SK-MEL-5 (cell line): ENCODE results near the gene LRRC40. TPM values are rescaled to one million over a fixed set of nuclear protein-coding genes. Genes with fewer than 3 reads are reported as not detected.
A peak's percentile ranks its signal among the peaks of the same experiment; 100 is the strongest.

ENCODE experiments used
- DNase-seq: peaks from one replicate; pipeline ENCODE4 v3.0.0-alpha.2; 2016; ENCODE audit warnings: low read depth, low spot score
- in situ Hi-C: cut with HindIII; loops from 2 replicates; pipeline ENCODE4 v1.10.0; 2016; ENCODE audit warnings: low sequenced_read_pairs, high pct_unique_total_duplicates, low pct_unique_long_range_greater_than_20kb
- polyA plus RNA-seq, 2 experiments: library from polyadenylated mRNA; depleted of rRNA; stranded (reverse); fragments of >200 nt; gene quantifications; 2 replicates each; pipeline ENCODE4 v1.2.3, GENCODE V29; 2015
- total RNA-seq: library from RNA; depleted of rRNA; stranded (reverse); fragments of >200 nt; shearing (Covaris generic); gene quantifications from 2 replicates; pipeline ENCODE4 v1.2.3, GENCODE V29; 2014; rRNA removed

Gene LRRC40
- 12.5 and 14.2 TPM in 2 replicates for total RNA-seq
- 8.6 and 10.6 TPM in 2 replicates for polyA plus RNA-seq (2015; cell fraction: cytosol; rRNA removed)
- 18.5 and 20.3 TPM in 2 replicates for polyA plus RNA-seq (2015; cell fraction: nucleus; rRNA removed)

DNA sequence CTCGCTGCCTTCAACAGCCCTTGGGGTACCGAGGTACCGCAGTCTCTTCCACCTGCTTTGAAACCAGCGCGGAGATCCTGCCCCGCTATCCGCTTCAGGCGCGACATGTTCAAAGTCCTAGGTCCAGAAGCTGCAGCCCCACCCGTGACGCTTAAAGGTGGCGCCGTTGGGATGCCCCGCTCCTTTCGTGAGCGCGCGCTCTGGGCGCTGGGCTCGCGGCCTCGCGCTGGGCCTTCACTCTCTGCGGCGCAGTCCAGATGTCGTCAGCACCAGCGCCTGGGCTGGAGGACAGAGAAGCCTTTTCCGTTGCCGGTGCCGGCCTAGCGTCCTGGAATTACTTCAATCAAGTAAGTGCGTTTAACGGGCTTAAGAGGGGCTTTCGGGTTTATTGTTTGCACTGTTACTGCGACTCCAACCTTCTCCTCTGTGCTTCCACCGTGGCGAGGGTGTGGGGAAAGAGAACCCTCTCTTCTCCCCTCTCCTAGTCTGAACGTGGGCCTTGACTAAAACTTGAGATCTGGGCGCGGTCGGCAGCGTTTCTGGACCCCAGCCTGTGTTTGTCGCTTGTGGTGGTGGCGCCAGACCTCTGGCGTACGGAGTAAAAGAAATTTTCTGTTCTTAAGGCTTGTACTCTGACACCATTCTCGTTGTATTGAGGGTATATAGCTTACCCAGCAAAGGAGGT is at the start of gene LRRC40:
LRRC40 (minus strand) TSS at position 146 of the 685 bp plus-strand sequence; CDS start at position 107, 39 bp downstream.
- DNase-seq, result peak; percentile 92
- in situ Hi-C loops, result no loop called here

DNA sequence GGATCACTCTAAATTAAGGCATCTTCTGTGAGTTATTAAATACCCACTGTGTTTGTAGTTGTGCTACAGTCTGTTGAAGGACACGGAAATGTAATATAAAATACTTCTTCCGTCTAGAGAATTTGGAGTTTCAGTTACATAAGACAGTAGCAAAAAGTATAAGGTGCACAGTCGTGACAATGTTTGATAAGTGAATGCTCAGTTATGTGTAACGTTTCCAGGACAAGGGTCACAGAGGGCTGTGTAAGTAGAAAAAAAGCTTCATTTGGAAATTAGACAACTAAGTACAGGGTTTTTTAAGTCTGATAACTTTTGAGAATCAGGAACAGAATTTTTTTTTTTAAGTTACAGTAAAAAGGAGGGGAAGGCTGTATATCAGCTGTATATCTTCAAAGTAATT is 43.4 kb upstream of the LRRC40 start:
- no peak for DNase-seq
- in situ Hi-C loops, result no loop called here

DNA sequence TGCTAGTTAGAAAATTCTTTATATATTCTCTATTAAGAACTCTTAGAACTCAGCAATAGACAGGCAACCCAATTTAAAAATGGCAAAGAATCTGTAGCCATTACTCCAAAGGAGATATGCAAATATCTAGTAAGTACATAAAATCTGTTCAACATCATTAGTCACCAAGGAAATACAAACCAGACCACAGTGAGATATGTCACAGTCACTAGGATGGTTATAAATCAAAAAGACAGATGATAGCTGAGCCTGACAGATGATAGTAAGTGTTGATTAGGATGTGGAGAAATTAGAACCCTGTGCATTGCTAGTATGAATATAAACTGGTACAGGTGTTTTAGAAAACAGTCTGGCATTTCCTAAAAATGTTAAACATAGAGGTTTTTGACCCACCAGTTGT is 42.4 kb upstream of the LRRC40 start:
- no peak for DNase-seq
- in situ Hi-C loops, result no loop called here

GRCh38 chr1:70247122-70247521 is 41.7 kb upstream of the LRRC40 start:
- no peak for DNase-seq
- in situ Hi-C loops, result no loop called here

DNA sequence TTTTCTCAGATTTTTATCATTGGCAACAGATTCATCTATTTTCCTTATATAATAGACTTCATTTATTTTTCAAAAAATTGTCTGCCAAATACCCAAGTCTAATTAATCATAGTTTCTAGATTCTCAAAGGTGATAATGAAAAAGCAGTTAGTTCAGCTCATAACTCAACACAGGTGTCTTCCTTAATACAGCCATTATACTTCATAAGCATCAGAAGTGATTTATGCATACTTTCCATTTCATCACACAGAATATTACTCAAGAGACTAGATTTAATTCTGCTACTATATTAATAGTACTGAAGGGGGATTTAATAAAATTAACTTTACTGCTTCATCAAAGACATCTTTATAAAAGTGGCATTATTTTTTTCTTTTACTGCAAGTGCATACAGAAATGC is 34.6 kb upstream of the LRRC40 start:
- no peak for DNase-seq
- in situ Hi-C loops, result no loop called here

DNA sequence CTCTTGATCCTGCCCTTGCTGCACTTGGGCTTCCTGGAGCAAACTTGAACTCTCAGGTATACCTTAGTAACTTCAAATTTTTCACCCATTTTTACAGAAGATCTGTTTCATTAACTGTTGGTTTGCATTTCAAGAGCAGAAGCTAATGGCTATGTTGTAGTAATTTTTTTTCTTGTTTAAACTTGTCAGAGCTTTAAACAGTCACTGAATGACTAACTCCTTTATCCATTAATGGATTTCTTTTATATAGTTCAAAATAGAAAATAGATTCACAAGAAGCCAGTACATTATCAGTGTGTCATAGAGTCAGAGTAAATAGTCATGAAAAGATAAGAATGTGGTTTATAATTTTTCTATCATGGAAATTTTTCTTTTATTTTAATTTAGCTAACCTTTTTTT is 29.4 kb upstream of the LRRC40 start:
- in situ Hi-C loops, result no loop called here
- DNase-seq, result no peak

DNA sequence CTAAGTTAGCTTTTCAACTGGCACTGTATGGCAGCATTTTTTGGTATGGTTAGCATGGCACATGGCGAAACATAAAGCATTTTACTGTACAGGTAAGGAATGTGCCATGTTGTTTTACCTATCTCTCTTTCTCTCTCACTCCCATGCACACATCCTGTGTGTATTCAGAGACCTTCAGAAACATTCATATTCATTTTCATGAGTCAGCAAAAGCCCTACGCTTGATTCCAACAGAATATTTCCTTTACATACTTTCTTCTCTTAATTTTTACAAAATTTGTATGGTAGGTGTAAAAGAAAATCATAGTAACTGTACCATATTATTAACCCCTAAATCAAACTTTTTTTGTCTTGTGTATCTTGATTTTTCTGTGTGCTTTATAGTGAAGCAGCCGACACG is 26.1 kb upstream of the LRRC40 start:
- in situ Hi-C loops, result no loop called here
- DNase-seq, result no peak

GRCh38 chr1:70228670-70229069 is 23.3 kb upstream of the LRRC40 start:
- in situ Hi-C loops, result no loop called here
- DNase-seq, result no peak

DNA sequence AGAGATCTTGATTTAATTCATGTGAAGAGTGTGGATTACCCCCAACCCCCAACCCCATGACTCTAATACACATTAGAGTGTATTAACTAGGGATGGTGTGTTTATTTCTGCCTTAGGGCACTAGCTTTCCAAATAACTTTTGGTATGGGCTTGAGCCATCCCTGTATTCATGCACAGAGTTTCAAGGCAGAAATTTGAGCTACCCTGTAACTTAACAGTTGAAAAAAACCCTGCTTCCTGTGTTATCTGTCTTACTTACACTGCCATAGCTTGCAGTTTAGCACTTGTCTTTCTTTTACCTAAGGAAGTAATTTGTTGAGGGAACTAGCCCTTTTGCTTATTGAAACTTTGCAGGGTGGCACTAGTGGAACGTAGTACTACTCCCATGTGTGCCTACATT is 22.1 kb upstream of the LRRC40 start:
- in situ Hi-C loops, result no loop called here
- DNase-seq, result no peak

DNA sequence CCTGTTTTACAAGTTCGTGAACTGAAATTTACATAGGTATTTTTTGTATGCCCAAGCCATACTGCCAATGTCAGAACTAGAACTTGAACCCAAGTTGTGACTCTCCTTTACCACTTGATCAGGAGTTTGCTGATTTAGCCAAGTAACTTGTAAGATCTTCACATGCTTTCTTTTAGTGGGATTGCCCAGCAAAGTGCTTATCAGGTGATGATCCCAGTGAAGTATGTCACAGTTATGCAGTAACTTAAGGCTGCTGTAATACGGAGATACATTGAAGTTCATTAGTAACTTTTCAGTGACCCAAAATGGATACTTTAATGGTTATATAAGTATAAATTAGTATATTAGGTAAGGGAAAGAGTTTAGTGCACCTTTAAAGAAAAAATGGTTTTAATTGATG is 19.6 kb upstream of the LRRC40 start:
- DNase-seq, result no peak
- in situ Hi-C loops, result no loop called here

DNA sequence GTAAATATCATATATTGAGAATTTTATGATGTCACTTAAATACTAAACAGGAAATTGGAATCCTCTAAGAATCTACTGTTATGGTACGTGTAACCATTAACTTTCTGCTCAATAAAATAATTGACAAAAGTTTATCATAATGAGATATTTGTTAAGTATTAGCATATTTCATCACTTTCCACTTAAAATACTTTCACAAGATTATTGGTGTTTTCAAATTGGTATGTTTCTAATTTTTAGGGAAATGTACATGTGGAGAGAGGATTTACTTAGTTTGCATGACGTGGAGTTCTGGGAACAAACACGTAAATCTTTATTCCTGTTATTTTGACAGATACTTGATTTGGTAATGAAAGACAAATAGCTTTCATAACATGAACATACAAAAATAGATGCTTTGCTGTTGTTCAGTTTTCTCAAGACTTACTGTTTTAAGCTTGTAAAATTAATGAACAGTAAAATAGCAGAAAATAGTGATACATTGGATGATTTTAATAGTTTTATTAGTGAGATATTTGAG is 17.4 kb upstream of the LRRC40 start:
- in situ Hi-C loops, result no loop called here
- DNase-seq, result no peak

DNA sequence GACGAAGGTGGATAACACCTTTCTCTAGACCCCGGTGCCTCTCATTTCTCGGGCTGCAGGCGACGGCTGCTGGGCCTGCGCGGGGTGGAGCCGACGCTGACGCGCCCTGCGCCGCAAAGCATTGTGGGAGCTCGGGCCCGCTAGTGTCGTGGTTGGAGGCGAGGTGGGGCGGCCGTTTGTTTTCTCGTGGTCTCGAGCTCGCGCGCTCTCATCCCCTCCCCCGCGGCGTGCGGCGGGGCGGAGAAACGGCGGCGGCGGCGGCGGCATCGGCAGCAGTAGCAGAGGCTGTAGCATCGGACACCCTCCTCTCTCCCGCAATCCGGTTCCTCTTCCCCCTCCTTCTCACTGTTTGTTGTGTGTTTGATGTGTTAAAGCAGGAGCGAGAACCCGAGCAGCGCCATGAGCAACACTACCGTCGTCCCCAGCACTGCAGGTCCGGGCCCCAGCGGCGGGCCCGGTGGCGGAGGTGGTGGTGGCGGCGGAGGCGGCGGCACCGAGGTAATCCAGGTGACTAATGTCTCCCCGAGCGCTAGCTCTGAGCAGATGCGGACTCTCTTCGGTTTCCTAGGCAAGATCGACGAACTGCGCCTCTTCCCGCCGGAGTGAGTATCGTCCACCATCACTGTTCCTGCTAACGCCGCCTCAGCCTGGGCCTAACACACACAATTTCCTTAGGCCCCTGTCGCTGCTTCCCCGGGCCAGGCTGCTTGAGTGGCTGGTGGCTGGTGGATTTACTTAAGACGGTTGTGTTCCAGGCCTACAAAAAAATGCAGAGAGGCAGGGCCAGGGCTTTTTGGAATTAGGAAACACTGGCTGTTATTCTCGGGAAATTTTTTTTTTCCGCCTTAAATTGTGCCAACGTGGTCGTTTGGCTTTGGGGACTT is 16.1 kb upstream of the LRRC40 start, which contains the start of gene SRSF11:
SRSF11 (plus strand) TSS at position 143 of the 884 bp plus-strand sequence; CDS start at position 400, 257 bp downstream.
- peak; percentile 92 for DNase-seq

DNA sequence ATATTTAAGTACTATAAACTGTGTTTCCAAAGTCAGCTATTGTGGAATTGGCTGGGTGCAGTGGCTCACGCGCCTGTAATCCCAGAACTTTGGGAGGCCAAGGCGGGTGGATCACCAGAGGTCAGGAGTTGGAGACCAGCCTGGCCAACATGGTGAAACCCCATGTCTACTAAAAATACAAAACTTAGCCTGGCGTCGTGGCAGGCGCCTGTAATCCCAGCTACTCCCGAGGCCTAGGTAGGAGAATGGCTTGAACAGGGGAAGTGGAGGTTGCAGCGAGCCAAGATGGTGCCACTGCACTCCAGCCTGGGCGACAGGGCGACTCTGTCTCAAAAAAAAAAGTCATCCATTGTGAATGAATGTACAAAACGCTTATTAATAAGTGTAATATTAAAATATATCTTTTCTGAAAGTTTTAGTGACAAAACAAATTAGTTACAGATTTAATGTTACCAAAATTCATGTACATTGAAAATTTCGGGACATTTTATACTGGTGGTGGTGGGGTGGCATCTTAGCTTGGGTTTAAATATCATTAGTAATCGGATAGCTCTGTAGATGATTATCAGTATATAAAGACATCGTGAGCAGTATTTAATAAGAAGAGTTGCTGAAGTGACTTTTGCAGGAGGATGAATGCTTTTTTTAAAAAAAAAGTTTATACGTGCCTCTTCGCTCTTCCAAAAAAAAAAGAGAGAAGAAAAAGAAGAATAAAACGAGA is 15.3 kb upstream of the LRRC40 start:
- no peak for DNase-seq
- in situ Hi-C loops, result no loop called here

More for the DNA sequence above, 16.1 kb upstream of the LRRC40 start, which contains the start of gene SRSF11:
- in situ Hi-C loops, result no loop called here

- in situ Hi-C loops, result no loop called here
- no peak for DNase-seq
Observed at GRCh38 chr1:70220015-70220414, 14.6 kb upstream of the LRRC40 start.

DNA sequence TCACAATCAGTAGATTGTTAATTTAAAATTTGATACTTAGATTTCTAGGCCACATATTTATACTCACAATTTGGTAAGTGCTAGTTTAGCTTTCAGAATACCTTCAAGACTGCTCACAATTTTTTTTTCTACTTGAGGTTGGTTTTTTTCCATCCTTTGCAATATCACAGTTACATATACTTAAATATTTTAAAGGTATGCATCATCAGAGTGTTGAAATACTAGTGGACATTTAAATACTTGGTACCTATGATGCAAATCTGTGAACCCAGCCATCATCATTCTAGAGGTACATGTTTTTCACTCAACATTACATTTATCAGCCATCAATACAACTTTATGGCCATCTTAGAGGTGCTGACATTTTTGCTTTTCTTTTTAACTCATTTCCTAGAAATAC is 6.2 kb upstream of the LRRC40 start:
- DNase-seq, result no peak
- in situ Hi-C loops, result no loop called here

GRCh38 chr1:70210820-70211219 is 5.4 kb upstream of the LRRC40 start:
- in situ Hi-C loops, result no loop called here
- no peak for DNase-seq

DNA sequence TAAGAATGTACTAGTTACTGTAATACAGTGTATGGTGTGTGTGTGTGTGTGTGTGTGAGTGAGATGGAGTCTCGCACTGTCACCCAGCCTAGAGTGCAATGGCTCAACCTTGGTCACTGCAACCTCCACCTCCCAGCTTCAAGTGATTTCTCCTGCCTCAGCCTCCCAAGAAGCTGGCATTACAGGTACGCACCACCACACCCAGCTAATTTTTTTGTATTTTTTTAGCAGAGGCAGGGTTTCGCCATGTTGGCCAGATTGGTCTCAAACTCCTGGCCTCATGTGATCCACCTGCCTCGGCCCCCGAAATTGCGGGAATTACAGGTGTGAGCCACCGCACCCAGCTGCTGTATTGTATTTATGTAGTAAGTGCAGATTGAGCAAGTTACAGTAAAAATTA is 2.9 kb upstream of the LRRC40 start:
- in situ Hi-C loops, result no loop called here
- no peak for DNase-seq

- no peak for DNase-seq
- in situ Hi-C loops, result no loop called here
Observed at GRCh38 chr1:70207492-70207891, 2.1 kb upstream of the LRRC40 start.
